ENCODE results near the gene ZNF76. TPM values are rescaled to one million over a fixed set of nuclear protein-coding genes. Genes with fewer than 3 reads are reported as not detected.

Gene ZNF76
- total and polyA plus RNA-seq, 2 of the 13 experiments (the other 11 are each of a cell fraction or from before 2014, with no cell fraction given) = 13.2 to 26.4 TPM

GRCh38 chr6:35298625-35299140 is 39.1 kb downstream of the ZNF76 start (continued):
- TF ChIP-seq, protein P1, sequence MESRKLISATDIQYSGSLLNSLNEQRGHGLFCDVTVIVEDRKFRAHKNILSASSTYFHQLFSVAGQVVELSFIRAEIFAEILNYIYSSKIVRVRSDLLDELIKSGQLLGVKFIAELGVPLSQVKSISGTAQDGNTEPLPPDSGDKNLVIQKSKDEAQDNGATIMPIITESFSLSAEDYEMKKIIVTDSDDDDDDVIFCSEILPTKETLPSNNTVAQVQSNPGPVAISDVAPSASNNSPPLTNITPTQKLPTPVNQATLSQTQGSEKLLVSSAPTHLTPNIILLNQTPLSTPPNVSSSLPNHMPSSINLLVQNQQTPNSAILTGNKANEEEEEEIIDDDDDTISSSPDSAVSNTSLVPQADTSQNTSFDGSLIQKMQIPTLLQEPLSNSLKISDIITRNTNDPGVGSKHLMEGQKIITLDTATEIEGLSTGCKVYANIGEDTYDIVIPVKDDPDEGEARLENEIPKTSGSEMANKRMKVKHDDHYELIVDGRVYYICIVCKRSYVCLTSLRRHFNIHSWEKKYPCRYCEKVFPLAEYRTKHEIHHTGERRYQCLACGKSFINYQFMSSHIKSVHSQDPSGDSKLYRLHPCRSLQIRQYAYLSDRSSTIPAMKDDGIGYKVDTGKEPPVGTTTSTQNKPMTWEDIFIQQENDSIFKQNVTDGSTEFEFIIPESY (CRISPR knock-in tag; IDR thresholded peaks at IDR 0.05) = no peak

GRCh38 chr6:35299674-35300073 is 40.1 kb downstream of the ZNF76 start:
- no peaks in the 10 kb centered on the region for H3K27me3 ChIP-seq (ENCODE audit: control insufficient read depth in 1 of 2, insufficient read depth in 2 of 2, low read length in 2 of 2)
- H3K4me3 ChIP-seq (replicated peaks in 1 of 3; ENCODE audit: insufficient read depth in 1 of 3, low read depth in 2 of 3, low read length in 3 of 3) = no peak overlapping the region
- H4K20me1 ChIP-seq (ENCODE audit: insufficient read depth, low read length) = no peaks in the 10 kb centered on the region
- peaks cover 1 to 3% of the 10 kb centered on the region in 2 experiments; a peak in 1 of 5 replicates for H3K36me3 ChIP-seq (replicated peaks in 1 of 2; ENCODE audit: control insufficient read depth in 1 of 2, insufficient read depth in 2 of 2, low read length in 2 of 2)
- BruUV-seq (replicated peaks) = no TSS peak
- WGBS (ENCODE audit: low lambda C conversion rate) = 94% methylated on average over 4 of the region's 4 CpGs
- no peak overlapping the region for H3K9ac ChIP-seq (ENCODE audit: insufficient read depth, low read depth, low read length)
- in situ Hi-C loops (cut with HindIII; ENCODE audit: extremely low pct_ligation_motif_present, low pct_unique_long_range_greater_than_20kb) = loop anchor here (5.0 kb wide), 2 partner anchors 33 to 168 kb away; partner anchors contain the start of gene RPL10A
- DNase-seq (ENCODE audit: low spot score) = no peak
- H2AFZ ChIP-seq (ENCODE audit: low read length) = no peak overlapping the region
- intact Hi-C loops (cut with micrococcal nuclease; ENCODE audit: unreplicated experiment) = loop anchor here (10.0 kb wide), 1 partner anchor 435 kb away; the partner anchor contains the start of gene ARMC12
- TF ChIP-seq ZNF563 (CRISPR knock-in tag; IDR thresholded peaks at IDR 0.05) (no peak), PITX1 (CRISPR knock-in tag; IDR thresholded peaks at IDR 0.05) (no peak)
- TF ChIP-seq, protein P2, sequence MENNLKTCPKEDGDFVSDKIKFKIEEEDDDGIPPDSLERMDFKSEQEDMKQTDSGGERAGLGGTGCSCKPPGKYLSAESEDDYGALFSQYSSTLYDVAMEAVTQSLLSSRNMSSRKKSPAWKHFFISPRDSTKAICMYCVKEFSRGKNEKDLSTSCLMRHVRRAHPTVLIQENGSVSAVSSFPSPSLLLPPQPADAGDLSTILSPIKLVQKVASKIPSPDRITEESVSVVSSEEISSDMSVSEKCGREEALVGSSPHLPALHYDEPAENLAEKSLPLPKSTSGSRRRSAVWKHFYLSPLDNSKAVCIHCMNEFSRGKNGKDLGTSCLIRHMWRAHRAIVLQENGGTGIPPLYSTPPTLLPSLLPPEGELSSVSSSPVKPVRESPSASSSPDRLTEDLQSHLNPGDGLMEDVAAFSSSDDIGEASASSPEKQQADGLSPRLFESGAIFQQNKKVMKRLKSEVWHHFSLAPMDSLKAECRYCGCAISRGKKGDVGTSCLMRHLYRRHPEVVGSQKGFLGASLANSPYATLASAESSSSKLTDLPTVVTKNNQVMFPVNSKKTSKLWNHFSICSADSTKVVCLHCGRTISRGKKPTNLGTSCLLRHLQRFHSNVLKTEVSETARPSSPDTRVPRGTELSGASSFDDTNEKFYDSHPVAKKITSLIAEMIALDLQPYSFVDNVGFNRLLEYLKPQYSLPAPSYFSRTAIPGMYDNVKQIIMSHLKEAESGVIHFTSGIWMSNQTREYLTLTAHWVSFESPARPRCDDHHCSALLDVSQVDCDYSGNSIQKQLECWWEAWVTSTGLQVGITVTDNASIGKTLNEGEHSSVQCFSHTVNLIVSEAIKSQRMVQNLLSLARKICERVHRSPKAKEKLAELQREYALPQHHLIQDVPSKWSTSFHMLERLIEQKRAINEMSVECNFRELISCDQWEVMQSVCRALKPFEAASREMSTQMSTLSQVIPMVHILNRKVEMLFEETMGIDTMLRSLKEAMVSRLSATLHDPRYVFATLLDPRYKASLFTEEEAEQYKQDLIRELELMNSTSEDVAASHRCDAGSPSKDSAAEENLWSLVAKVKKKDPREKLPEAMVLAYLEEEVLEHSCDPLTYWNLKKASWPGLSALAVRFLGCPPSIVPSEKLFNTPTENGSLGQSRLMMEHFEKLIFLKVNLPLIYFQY (CRISPR knock-in tag; IDR thresholded peaks at IDR 0.05; ENCODE audit: borderline replicate concordance) = no peak
- no peaks in the 10 kb centered on the region for H3K79me2 ChIP-seq (ENCODE audit: insufficient read depth, low read length)
- FAIRE-seq = no peak
- no peak overlapping the region for H3K4me2 ChIP-seq (ENCODE audit: low read depth, low read length)
- peaks cover 33% of the 10 kb centered on the region for H3K4me1 ChIP-seq (ENCODE audit: insufficient read depth, low read length)
- H3K27ac ChIP-seq (ENCODE audit: extremely low read length, insufficient read depth, low read length) = no peak overlapping the region
- POLR2A ChIA-PET = interaction anchor here (3.0 kb wide), 1 partner anchor 19 kb away, joined by 7 read pairs; no protein-coding TSS in a partner anchor
- CTCF ChIA-PET (ENCODE audit: low intra/inter-chr PET ratio, low total read pairs) = no interaction called here
- no peak for ATAC-seq
- H3K9me3 ChIP-seq (ENCODE audit: low read length) = no peaks in the 10 kb centered on the region
